Esophagus squamous epithelium (tissue), 5 donors: ENCODE data around the gene TMED8. TPM values are rescaled to one million over a fixed set of nuclear protein-coding genes. Genes with fewer than 3 reads are reported as not detected.

Source experiments
- DNase-seq: peaks from one replicate; lab custom pipeline; 2025; lab: John Stamatoyannopoulos, UW
- H3K27ac ChIP-seq, 4 donors: fragments of 200-600 bp; sonication (generic); one replicate each; pipeline ENCODE4 v1.5.1; 2016 to 2019; ENCODE audit warnings: mild to moderate bottlenecking in 1 of 4
- H3K27me3 ChIP-seq, 4 donors: fragments of 200-600 bp; sonication (generic); 1 replicate in 3 of 4; 2 replicates in 1 of 4; pipeline versions ENCODE4 v1.5.1 to v1.6.0; 2017 to 2021; ENCODE audit warnings: antibody characterized with exemption in 1 of 4
- H3K36me3 ChIP-seq, 3 donors: fragments of 200-600 bp; sonication (generic); one replicate each; pipeline ENCODE4 v1.5.1; 2016 to 2019
- H3K4me1 ChIP-seq, 3 donors: fragments of 200-600 bp; sonication (generic); one replicate each; pipeline ENCODE4 v1.5.1; 2017 to 2019
- H3K4me3 ChIP-seq, 4 donors: fragments of 200-600 bp; sonication (generic); 1 replicate in 3 of 4; 2 replicates in 1 of 4; pipeline ENCODE4 v1.5.1; 2016 to 2019; ENCODE audit warnings: mild to moderate bottlenecking in 2 of 4, moderate library complexity in 1 of 4
- H3K9me3 ChIP-seq, 3 donors: fragments of 200-600 bp; sonication (generic); one replicate each; pipeline ENCODE4 v1.5.1; 2016 to 2019
- POLR2A ChIP-seq, 4 donors: fragments of 450-650 bp; IDR thresholded peaks; one replicate each; pipeline ENCODE4 v1.6.1; 2017; ENCODE audit warnings: antibody characterized with exemption in 4 of 4, mild to moderate bottlenecking in 4 of 4, moderate library complexity in 3 of 4
- WGBS, 2 donors: methylation state at CpG; one replicate each; pipeline ENCODE4 v1.1.5; 2018; 5-methylcytosine and 5-hydroxymethylcytosine counted together
- intact Hi-C: fragments of 100-400 bp; cut with DNase I; formaldehyde crosslinking; loops from one replicate; pipeline ENCODE4 v1.15.0; 2022
- total RNA-seq, 4 donors: library from RNA; depleted of rRNA; stranded (reverse); fragments of >200 nt; gene quantifications; one replicate each; pipeline ENCODE4 v1.1.0, GENCODE V29; 2016
- TF ChIP-seq, protein P1 (sequence below), 6 experiments: fragments of 450-650 bp in 4 of 6; fragments of 200-600 bp in 2 of 6; sonication (generic) in 2 of 6; IDR thresholded peaks; one replicate each; pipeline ENCODE4 v1.5.1; 2016 to 2019; ENCODE audit warnings: antibody characterized with exemption in 6 of 6, mild to moderate bottlenecking in 4 of 6, moderate library complexity in 4 of 6
- donor health status: DM: yes; HTN: yes; CAD: no.

The TMED8 gene
- total RNA-seq, 4 donors from 2014 or later, result 4.4 to 9.3 (median 8.0) TPM

DNA sequence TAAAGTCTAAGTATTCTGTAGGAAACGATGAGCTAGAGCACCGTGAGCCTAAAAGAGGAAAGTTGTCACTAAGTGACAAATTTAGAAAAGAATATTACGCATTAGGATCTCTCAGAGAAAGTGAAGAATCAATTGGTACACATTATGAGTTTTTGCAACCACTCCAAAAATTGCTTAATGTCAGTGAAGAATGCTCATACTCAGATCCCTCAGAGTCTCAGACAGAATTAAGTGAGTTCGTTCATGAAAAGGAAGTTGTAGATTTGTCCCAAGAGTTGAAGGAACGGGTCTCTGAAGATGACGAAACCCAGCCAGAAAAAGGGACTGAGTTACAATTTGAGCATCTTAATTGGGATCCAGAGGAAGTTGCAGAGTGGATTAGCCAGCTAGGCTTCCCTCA, 1.8 kb upstream of the TMED8 start:
- TF ChIP-seq POLR2A (IDR thresholded peaks at IDR 0.05), result no peak
- TF ChIP-seq, protein P1, sequence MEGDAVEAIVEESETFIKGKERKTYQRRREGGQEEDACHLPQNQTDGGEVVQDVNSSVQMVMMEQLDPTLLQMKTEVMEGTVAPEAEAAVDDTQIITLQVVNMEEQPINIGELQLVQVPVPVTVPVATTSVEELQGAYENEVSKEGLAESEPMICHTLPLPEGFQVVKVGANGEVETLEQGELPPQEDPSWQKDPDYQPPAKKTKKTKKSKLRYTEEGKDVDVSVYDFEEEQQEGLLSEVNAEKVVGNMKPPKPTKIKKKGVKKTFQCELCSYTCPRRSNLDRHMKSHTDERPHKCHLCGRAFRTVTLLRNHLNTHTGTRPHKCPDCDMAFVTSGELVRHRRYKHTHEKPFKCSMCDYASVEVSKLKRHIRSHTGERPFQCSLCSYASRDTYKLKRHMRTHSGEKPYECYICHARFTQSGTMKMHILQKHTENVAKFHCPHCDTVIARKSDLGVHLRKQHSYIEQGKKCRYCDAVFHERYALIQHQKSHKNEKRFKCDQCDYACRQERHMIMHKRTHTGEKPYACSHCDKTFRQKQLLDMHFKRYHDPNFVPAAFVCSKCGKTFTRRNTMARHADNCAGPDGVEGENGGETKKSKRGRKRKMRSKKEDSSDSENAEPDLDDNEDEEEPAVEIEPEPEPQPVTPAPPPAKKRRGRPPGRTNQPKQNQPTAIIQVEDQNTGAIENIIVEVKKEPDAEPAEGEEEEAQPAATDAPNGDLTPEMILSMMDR (IDR thresholded peaks at IDR 0.05), result no peak
- Histone ChIP-seq H3K4me3 (no peak overlapping the region), H3K9me3 (no peaks in the 10 kb centered on the region), H3K27me3 (no peaks in the 10 kb centered on the region), H3K27ac (no peak overlapping the region), H3K36me3 (no peaks in the 10 kb centered on the region), H3K4me1 (peaks cover 9 to 24% (median 12%) of the 10 kb centered on the region in 3 donors)
- DNase-seq, result no peak
- intact Hi-C loops, result no loop called here
- WGBS, 2 donors, result 85 to 92% methylated on average over 6 of the region's 6 CpGs

DNA sequence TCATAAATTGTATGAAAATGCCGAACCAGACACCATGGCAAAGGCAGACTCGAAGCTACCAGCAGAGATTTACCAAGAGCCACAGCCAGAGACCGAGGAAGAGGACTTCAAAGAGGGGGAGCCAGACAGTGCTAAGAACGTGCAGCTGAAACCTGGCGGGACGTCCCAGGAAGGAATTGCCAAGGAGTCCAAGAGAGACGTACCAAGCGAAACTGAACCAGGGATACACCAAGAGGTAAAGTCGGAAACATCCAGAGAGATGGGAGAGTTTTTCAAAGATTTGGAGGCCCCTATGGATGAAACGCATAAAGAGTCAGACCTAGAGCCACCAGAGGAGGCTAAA, 579 bp upstream of the TMED8 start:
- peak overlapping the region; percentile 79 to 97 (median 84) for H3K4me3 ChIP-seq
- 13 to 18% methylated on average over 10 of the region's 10 CpGs for WGBS, 2 donors
- H3K4me1 ChIP-seq, result peaks cover 9 to 24% (median 12%) of the 10 kb centered on the region in 3 donors
- no peaks in the 10 kb centered on the region for H3K27me3 ChIP-seq
- H3K36me3 ChIP-seq, result no peaks in the 10 kb centered on the region
- TF ChIP-seq POLR2A (IDR thresholded peaks at IDR 0.05), result no peak
- TF ChIP-seq, protein P1 (IDR thresholded peaks at IDR 0.05), result no peak
- H3K9me3 ChIP-seq, result no peaks in the 10 kb centered on the region
- intact Hi-C loops, result no loop called here
- DNase-seq, result no peak
- H3K27ac ChIP-seq, result peak overlapping the region in 1 of 4 donors; percentile 92

DNA sequence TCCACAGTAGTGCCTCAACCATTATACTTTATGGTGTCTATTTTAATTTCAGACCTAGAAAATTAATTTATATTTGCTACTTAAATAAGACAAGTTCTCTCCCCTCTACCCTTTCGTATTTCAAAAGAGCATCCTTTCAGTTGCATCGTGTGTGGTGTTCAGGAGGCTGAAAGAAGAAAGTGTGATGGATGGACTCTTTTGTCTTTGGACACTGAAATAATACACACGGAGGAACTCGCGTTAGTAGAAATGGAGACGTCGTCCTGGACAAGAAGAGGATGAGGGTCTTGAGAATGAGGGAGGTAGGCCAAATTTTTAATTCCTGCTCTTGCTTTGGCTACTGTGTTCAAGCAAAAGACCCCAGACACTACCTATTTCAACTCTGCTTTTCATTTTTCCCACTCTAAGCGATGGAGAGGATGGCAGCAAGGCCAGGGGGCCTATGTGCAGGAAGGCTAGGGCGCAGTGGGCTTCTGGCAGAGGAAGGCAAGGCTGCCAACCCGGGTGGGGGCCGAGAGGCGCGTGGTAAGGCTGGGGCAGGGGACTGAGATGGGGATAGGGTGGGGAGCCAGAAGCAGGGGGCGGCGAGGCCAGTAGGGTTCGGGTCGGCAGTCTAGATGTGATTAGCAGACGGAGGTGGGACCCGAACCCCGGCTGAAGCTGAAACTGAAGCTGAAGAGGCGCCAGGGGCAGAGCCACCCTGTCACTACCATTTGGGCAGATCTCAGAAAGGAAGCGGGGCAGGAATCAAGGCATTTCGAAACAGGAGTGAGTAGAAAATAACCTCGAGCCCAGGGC, 722 bp downstream of the TMED8 start:
- Histone ChIP-seq H3K4me1 (peaks cover 9 to 24% (median 12%) of the 10 kb centered on the region in 3 donors), H3K27me3 (no peaks in the 10 kb centered on the region), H3K36me3 (no peaks in the 10 kb centered on the region), H3K9me3 (no peaks in the 10 kb centered on the region), H3K4me3 (peak overlapping the region; percentile 79 to 97 (median 84)), H3K27ac (peak overlapping the region; percentile 83 to 92 (median 90))
- no peak for TF ChIP-seq POLR2A (IDR thresholded peaks at IDR 0.05)
- TF ChIP-seq, protein P1 (IDR thresholded peaks at IDR 0.05), result no peak
- 8% methylated on average over 20 of the region's 24 CpGs for WGBS, 2 donors
- intact Hi-C loops, result no loop called here
- DNase-seq, result no peak

DNA sequence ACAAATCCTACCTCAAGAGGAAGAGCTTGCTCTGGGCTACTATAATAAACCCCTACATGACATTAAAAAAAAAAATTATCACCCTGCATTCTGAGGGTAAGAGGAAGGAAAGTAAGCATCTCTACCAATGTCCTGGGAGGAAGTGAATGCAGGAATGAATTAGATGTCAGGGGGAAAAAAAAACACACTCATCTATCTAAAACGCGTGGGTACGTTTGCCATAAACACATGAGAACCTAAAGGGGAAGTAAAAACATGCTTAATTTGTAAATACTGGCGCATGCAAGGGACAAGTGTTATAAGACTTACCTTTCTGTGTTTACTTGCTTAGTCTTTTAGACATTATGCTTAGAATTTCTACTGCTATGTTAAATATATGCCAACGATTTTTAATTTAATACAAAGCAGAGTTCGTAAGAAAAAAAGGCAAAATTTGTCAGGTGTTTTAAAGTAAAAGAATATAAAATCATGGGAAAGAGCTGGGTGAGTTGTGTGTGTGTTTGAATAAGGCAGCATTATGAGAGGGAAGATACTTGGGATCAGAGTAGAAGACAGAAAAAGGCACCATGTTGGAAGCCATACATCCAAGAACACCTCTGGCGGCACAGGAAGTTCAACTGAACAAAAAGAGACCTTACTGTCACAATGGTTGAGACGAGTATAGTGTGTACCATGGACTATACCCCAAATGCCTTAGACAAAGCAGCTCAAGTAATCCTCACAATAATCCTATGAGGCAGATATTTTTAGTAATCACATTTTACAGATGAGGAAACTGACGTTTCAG, 1.5 kb downstream of the TMED8 start:
- no peaks in the 10 kb centered on the region for H3K36me3 ChIP-seq
- H3K27me3 ChIP-seq, result no peaks in the 10 kb centered on the region
- TF ChIP-seq, protein P1 (IDR thresholded peaks at IDR 0.05), result no peak
- no peak for TF ChIP-seq POLR2A (IDR thresholded peaks at IDR 0.05)
- WGBS, 2 donors, result 61 to 70% methylated on average over 9 of the region's 9 CpGs
- peaks cover 9 to 24% (median 12%) of the 10 kb centered on the region in 3 donors for H3K4me1 ChIP-seq
- DNase-seq, result no peak
- H3K9me3 ChIP-seq, result no peaks in the 10 kb centered on the region
- intact Hi-C loops, result no loop called here
- no peak overlapping the region for H3K27ac ChIP-seq
- H3K4me3 ChIP-seq, result peak overlapping the region in 2 of 4 donors; percentile 86 to 97
